ENCODE data around the gene NUMBL.

DNA sequence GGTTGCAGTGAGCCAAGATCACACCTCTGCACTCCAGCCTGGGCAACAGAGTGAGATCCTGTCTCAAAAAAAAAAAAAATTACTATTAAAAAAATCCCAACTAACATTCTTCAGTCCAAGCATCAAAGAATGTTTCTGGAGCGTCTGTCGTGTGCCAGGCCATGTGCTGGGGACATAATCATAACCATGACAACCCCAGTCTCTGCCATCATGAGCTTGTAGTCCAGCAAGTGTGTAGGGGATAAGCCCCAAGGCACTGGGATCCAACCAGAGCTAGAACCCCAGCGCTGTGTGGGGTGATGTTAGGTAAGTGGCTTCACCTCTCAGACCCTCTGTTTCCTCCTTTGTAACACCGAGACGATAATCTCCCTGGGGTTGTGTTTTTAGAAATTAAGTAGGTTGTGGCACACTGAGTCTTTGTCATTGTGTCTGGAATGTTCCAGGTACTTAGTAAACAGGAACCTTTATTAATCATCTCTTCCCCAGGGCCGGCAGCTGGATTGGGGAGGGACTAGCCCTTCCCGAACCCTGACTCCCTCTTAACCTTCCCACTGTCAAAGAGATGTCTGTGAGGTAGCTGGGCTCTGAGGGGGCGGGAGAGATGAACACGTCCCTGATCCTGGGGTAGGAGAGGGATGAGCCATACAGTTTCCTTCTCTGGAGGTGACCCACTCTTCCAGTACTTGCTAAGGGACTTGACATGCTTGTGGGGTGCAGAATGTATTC is 31.6 kb upstream of the NUMBL start:
- no peak for TF ChIP-seq POLR2A (IDR thresholded peaks at IDR 0.05)
- TF ChIP-seq, protein P1, sequence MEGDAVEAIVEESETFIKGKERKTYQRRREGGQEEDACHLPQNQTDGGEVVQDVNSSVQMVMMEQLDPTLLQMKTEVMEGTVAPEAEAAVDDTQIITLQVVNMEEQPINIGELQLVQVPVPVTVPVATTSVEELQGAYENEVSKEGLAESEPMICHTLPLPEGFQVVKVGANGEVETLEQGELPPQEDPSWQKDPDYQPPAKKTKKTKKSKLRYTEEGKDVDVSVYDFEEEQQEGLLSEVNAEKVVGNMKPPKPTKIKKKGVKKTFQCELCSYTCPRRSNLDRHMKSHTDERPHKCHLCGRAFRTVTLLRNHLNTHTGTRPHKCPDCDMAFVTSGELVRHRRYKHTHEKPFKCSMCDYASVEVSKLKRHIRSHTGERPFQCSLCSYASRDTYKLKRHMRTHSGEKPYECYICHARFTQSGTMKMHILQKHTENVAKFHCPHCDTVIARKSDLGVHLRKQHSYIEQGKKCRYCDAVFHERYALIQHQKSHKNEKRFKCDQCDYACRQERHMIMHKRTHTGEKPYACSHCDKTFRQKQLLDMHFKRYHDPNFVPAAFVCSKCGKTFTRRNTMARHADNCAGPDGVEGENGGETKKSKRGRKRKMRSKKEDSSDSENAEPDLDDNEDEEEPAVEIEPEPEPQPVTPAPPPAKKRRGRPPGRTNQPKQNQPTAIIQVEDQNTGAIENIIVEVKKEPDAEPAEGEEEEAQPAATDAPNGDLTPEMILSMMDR (IDR thresholded peaks at IDR 0.05), result no peak

Measured in body of pancreas (tissue), 4 donors.